CD4-positive, alpha-beta T cell treated with Interleukin-17A for 4 hours (primary cell): ENCODE measurements around the gene ITGB1BP1.

Experiments used
- DNase-seq: peaks from one replicate; pipeline ENCODE4 v3.0.0-alpha.2; 2020; ENCODE audit warnings: mixed read lengths

ITGB1BP1 gene

DNA sequence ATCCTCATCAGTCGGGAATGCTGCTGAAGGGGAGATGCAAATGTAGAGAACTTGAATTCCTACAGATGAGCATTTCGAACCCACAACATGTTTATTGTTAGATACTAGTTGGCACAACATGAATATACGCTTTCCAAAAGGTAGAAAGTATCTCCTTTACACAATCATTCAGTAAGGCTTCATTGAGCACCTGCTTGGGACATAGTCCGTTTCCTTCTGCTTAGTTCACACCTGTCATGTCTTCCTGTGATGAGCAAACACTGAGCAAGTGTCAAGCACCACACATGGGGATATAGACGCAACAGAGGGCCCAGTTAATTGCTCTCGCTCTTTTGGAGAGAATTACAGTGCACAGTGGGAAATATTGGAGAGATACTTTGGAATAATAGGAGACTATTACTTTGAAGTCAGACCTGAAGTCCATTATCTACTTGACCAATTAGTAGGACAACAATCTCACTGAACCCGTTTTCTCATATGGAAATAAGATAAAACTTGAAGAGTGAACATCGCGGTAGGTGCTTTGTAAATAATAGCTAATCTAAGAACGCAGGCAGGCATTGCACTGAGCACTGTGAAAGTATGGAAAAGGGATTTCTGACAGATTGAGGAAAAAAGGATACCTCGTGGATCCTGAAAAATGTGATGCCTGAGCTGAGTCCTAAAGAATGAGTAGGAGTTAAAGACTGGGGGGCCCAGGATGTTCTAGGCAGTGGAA is 1.3 kb upstream of the ITGB1BP1 start:
- DNase-seq: no peak

GRCh38 chr2:9423922-9424272 is 569 bp upstream of the ITGB1BP1 start:
- peak; percentile 28 for DNase-seq

- DNase-seq: peak; percentile 61
Observed at GRCh38 chr2:9422321-9423099, 818 bp downstream of the ITGB1BP1 start.

DNA sequence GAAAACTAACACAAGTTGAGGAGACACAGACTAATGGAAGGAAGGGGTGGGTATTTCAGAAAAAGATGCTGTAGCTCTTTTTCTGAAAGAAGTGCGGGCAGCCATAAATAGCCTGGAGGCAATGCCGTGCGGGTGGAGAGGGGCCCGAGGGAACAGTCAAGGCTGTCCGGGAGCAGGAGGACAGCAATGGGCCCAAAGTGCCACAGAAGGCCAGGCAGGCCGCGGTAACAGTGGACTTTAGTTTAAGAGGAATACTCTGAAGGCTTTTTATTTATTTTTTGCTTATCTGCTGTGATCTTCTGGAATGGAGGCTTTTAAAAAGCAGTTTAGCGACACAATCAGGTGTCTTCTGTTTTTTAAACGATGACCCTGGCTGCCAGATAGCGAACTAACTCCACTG is 2.8 kb downstream of the ITGB1BP1 start:
- no peak for DNase-seq

- DNase-seq: no peak
Observed at GRCh38 chr2:9419541-9419940, 3.8 kb downstream of the ITGB1BP1 start.

GRCh38 chr2:9418746-9419145 is 4.6 kb downstream of the ITGB1BP1 start:
- DNase-seq: no peak

- DNase-seq: no peak
Observed at GRCh38 chr2:9417725-9418124, 5.6 kb downstream of the ITGB1BP1 start.

DNA sequence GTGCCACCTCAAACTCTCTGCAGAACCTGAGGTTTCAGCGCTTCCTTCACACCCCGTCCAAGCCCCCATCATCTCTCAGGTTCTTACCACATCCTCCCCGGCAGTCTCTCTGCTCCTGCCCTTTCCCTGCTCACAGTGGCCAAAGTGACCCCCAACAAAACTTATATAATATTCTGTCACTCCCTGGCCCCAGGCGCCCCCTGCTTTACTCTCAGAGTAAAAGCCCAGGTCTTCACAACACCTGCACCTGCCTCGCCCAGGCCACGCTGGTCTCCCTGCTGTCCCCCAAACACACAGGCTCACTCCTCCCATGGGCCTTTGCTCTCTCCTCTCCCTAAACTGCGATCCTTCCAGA is 6.4 kb downstream of the ITGB1BP1 start:
- no peak for DNase-seq

- DNase-seq: no peak
Observed at GRCh38 chr2:9416267-9416961, 6.9 kb downstream of the ITGB1BP1 start.

- no peak for DNase-seq
Observed at GRCh38 chr2:9415516-9416169, 7.7 kb downstream of the ITGB1BP1 start.

DNA sequence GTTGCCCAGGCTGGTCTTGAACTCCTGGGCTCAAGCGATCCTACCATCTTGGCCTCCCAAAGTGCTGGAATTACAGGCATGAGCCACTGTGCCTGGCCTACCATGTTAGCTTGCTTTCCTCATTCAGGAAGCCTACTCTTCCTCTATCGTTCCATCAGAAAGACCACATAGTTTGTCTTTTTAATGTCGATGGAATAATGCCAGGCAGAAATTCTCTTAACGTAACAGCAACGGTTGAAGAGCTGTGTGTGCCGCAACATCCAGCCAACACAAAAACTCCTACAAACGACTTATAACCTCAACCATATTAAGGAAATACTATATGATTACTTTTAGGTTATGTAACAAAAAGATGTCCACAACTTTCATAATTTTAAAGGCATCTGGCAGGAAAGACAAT is 10.5 kb downstream of the ITGB1BP1 start:
- no peak for DNase-seq

GRCh38 chr2:9410108-9410507 is 13.2 kb downstream of the ITGB1BP1 start:
- no peak for DNase-seq

GRCh38 chr2:9408641-9409151 is 14.6 kb downstream of the ITGB1BP1 start:
- DNase-seq: no peak

DNA sequence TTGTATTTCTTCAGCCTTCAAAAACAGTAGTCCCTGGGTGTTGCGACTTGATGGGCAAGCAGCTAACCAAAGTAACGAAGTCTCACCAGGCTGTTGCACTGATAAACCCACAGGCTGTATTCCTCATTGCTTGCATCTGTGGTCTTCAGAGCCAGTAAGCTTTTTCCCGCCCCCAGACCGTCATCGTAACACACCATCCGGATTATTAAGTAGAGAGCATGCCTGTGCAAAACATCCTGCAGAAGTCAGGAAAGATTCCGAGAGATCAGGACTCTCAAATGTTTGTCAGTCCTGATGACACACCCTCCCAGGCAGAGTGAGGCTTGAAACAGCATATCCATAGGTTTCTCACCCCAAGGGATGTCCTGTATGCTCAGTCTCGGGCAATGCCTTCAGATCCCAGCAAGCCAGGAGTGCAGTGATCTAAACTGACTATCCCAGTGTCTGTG is 15.9 kb downstream of the ITGB1BP1 start:
- no peak for DNase-seq

DNA sequence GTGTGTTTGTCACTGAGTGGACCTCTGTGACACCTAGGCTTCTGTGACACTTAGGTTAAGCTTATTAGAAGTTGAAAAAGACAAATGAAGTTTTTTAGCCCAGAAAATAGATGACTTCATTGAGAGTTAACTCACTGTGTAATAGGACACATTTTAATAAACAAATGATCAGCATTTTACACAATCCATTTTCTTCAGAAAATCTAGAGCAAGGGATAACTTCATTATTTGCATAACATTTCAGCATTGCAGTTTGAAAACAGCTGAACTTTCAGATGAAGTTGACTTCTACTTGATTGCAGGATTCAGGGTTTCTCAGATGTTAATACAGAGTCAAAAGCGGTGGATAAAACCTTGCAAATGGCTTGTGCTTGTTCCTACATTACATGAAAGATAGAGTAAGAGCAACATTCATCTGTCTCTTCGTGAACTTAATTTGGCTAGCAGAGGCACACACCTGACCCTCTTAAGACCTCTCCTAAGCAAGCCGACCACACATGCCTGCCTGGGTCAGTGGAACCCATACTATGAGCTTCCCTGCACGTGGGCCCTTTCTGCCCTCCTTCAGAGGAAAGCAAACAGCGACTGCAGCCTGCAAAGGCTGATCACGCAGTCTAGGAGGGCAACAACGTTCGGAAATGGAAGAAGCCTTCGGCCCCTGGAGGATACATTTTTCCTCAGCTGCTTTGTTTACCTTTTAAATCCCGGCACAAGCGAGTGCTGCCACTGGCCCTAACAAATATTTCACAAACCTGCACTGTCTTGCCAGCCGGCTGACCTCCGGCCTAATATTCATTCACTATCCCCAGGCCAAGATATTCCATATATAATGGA is 16.6 kb downstream of the ITGB1BP1 start:
- DNase-seq: no peak

GRCh38 chr2:9405636-9406035 is 17.7 kb downstream of the ITGB1BP1 start:
- DNase-seq: no peak

GRCh38 chr2:9404451-9404850 is 18.9 kb downstream of the ITGB1BP1 start:
- DNase-seq: no peak

DNA sequence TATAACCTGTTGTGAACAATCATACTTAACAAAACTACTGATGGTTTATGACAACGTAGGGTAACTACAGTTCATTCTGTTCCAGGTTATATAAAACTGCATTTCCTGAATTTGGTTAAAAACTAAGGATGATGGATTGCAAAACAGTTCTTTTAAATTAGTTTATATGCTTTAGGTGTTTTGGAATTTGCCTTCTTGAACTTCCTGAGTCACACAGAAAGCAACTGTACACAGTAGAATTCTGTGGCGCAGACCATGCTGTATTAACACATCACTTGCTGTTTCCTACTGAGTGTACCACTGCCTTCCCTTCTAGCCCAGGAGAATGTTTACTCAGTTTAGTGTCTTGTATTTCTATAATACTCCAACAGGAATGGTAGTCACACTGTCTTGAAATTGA is 19.4 kb downstream of the ITGB1BP1 start:
- DNase-seq: no peak

- no peak for DNase-seq
Observed at GRCh38 chr2:9401646-9402371, 21.5 kb downstream of the ITGB1BP1 start.

GRCh38 chr2:9401059-9401547 is 22.2 kb downstream of the ITGB1BP1 start:
- DNase-seq: no peak
